Urinary bladder (tissue), 4 donors: ENCODE data around the gene TSEN54. TPM values are rescaled to one million over a fixed set of nuclear protein-coding genes. Genes with fewer than 3 reads are reported as not detected.

Experiments used
- DNase-seq: peaks from one replicate; pipeline ENCODE4 v3.0.0-alpha.2; 2015; ENCODE audit errors: extremely low spot score
- H3K27ac ChIP-seq: one replicate; pipeline ENCODE4 v1.5.1; 2013; ENCODE audit warnings: low read depth, mild to moderate bottlenecking, moderate library complexity
- H3K36me3 ChIP-seq: one replicate; pipeline ENCODE4 v1.6.1; 2013; ENCODE audit warnings: mild to moderate bottlenecking, moderate library complexity; ENCODE audit not compliant: insufficient read depth
- H3K4me1 ChIP-seq: one replicate; pipeline ENCODE4 v1.6.1; 2013; ENCODE audit warnings: mild to moderate bottlenecking, moderate library complexity; ENCODE audit not compliant: insufficient read depth
- H3K4me3 ChIP-seq: one replicate; pipeline ENCODE4 v1.5.1; 2013; ENCODE audit warnings: low read depth, low read length
- WGBS: extraction: QIAGEN DNeasy Blood & Tissue Kit; methylation state at CpG from one replicate; pipeline ENCODE4 v1.1.7; 2013; 5-methylcytosine and 5-hydroxymethylcytosine counted together
- polyA plus RNA-seq: library from polyadenylated mRNA; stranded (reverse); fragments of 200-250 nt; gene quantifications from one replicate; pipeline ENCODE4 v1.2.3, GENCODE V29; 2013
- total RNA-seq: library from RNA; depleted of rRNA; stranded (reverse); fragments of >200 nt; gene quantifications from one replicate; pipeline ENCODE4 v1.2.3, GENCODE V29; 2014
- donor health status: healthy with polysubstance abuse.
- donor health status: healthy.

TSEN54 gene
- total and polyA plus RNA-seq, 2 donors = 10.9 to 20.4 TPM

DNA sequence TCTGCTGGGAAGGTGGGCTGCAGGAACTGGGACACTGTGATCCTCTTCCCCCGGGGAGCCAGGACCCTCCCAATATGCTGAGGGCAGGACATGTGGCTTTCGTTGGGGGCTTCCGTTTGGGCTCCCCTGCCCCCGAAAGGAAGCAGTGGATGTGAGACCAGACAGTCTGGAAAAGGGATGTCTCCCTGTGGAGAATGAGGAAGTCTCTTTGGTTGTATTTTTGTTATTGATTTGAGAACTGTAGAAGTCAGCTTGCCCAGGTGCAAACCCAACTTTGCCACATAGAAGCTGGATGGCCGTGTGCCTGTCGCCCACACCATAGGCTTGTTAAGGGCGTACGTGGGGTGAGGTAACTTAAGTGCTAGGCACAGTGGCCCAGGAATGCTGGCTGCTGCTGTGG, 27.9 kb downstream of the TSEN54 start:
- 82% methylated on average over 8 of the region's 8 CpGs for WGBS
- DNase-seq = no peak
- H3K27ac ChIP-seq = no peak overlapping the region
- no peaks in the 10 kb centered on the region for H3K4me1 ChIP-seq
- H3K36me3 ChIP-seq = no peaks in the 10 kb centered on the region
- no peak overlapping the region for H3K4me3 ChIP-seq

DNA sequence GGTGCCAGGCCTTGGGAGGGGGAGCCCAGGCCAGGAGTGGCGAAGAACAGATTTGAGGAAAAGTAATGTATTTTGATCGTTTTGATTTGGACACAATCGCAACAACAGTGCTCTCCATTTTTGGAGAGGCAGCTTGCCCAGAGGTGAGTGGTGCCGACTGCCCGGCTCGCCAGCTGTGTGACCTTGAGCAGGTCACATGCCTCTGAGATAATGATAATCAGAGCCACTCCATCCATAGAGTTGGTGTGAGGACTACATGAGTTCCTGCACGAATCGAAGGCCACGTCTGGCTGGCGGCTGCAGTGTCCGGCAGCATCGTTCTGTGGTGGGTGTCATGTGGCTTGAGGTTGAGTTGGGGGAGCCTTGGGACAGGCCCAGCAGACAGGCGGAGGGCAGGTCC, 29.9 kb downstream of the TSEN54 start:
- Histone ChIP-seq H3K4me3 (no peak overlapping the region), H3K36me3 (no peaks in the 10 kb centered on the region), H3K4me1 (no peaks in the 10 kb centered on the region), H3K27ac (no peak overlapping the region)
- no peak for DNase-seq
- 94% methylated on average over 13 of the region's 13 CpGs for WGBS

DNA sequence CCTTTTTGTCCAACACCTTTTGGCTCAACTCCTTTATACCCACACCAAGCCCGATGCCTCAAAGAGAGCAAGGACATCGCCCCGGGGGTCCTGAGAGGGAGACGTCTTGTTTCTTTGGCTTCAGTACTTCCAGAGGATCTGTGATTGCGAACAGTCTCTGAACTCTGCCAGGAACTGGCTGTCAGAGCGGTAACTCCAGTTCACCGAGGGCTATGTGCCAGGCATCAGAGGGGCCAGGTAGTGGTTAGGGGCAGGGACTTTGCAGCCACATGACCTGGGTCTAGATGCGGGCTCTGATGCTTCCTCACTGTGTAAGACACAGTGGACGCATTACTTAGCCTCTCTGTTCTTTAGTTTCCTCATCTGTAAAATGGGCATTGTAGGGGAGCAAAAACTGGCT, 30.8 kb downstream of the TSEN54 start:
- no peak overlapping the region for H3K27ac ChIP-seq
- 93% methylated on average over 9 of the region's 9 CpGs for WGBS
- no peak overlapping the region for H3K4me3 ChIP-seq
- DNase-seq = no peak
- no peaks in the 10 kb centered on the region for H3K4me1 ChIP-seq
- no peaks in the 10 kb centered on the region for H3K36me3 ChIP-seq

DNA sequence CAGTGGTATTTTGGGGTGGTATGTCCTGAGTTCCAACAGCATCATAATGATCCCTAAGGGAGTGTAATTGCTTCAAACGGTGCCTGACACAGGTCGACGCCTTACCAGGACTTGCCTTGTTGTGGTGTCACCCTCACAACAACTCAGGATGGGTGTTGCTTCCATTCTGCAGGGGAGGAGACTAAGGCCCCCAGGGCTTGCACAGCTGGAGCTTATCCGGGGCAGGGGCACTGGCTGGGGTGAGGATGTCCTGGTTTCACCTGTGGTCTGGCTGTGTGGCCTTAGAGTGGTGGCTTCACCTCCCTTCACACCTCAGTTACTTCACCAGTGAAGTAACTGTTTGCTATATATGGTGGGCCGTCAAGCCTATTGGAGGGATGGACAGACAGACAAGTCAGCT, 32.5 kb downstream of the TSEN54 start:
- 77% methylated on average over 5 of the region's 5 CpGs for WGBS
- Histone ChIP-seq H3K4me3 (no peak overlapping the region), H3K4me1 (no peaks in the 10 kb centered on the region), H3K36me3 (no peaks in the 10 kb centered on the region), H3K27ac (no peak overlapping the region)
- no peak for DNase-seq

DNA sequence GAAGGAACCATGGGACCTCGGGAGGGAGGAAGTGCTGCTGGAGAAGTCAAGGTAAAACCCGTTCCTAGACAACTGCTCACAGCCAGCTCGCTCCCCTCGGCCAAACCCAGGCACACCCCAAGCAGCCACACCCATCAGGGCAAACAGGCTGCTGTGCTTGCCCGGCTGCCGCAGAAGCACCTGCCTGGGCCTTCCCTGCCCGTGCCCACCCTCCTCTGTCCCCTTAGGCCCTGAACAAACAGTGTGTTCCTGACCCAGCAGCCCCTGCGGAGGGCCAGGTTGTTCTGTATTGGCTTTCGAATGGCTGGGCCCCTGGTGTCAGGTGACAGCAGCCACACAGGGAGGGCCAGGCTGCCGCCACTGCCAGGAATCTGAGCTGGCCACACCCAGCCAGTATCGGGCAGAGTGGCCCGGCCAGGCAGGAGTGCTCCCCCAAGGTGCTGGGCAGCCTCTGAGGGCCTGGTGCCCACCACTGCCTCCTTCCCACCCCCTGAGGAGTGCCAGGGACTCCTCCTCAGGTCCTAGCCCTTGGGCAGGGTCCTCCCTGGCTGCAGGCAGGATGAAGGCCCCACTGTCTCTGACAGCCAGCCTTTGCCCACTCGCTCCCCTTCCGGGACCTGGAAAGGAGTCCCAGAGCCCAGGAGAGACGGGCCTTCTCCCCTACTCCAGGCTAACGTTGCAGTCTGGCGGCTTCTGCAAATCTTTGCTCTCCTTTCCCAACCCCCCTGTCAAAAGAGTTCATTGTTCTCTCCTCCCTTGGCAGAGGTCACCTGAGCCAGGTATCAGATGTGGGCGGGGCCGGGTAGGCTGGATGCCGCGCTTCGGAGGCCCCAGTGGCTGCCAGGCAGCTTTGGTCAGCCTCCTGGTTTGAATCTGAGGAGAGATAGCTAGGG, 33.2 kb downstream of the TSEN54 start:
- no peak overlapping the region for H3K4me3 ChIP-seq
- DNase-seq = peak; percentile 73
- 71% methylated on average over 22 of the region's 22 CpGs for WGBS
- H3K36me3 ChIP-seq = no peaks in the 10 kb centered on the region
- no peaks in the 10 kb centered on the region for H3K4me1 ChIP-seq
- H3K27ac ChIP-seq = peak overlapping the region; percentile 89

DNA sequence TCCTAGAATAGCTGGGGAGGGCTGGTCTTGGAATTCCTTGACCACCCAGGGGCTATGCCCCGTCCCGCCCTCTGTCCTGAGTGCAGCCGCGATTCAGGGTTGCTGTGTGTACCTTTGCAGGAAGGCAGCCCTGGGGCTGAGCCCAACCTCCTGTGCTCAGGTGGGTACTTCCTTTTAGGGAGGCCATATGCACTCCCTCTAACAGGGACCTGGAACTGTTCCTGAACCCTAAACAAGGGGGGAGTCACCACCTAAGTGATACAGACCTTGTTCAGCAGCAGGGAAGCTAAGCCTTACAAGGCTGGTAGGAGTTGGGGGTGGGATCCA, 33.8 kb downstream of the TSEN54 start:
- Histone ChIP-seq H3K36me3 (no peaks in the 10 kb centered on the region), H3K4me3 (no peak overlapping the region), H3K27ac (peak overlapping the region; percentile 24), H3K4me1 (no peaks in the 10 kb centered on the region)
- DNase-seq = no peak
- WGBS = 74% methylated on average over 4 of the region's 4 CpGs

DNA sequence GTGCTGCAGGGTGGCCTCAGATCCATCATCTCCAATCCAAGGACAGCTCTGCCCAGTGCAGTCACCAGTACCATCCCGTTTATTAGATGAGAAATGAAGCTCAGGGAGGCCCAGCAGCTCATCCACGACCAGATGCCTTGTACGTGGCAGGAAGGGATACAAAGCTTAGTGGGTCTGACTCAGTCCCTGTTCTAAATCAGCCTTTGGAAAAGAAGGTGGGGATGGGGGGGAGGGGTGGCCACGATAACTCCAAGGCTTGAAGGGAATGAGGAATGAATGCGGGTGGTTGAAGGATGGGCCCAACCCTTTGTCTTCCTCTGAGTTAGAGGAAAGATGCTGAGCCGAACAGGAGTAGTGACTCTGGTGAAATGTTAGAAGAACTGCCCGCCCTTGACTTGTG, 34.9 kb downstream of the TSEN54 start:
- WGBS = 81% methylated on average over 7 of the region's 7 CpGs
- no peak for DNase-seq
- Histone ChIP-seq H3K4me1 (no peaks in the 10 kb centered on the region), H3K27ac (no peak overlapping the region), H3K36me3 (no peaks in the 10 kb centered on the region), H3K4me3 (no peak overlapping the region)

DNA sequence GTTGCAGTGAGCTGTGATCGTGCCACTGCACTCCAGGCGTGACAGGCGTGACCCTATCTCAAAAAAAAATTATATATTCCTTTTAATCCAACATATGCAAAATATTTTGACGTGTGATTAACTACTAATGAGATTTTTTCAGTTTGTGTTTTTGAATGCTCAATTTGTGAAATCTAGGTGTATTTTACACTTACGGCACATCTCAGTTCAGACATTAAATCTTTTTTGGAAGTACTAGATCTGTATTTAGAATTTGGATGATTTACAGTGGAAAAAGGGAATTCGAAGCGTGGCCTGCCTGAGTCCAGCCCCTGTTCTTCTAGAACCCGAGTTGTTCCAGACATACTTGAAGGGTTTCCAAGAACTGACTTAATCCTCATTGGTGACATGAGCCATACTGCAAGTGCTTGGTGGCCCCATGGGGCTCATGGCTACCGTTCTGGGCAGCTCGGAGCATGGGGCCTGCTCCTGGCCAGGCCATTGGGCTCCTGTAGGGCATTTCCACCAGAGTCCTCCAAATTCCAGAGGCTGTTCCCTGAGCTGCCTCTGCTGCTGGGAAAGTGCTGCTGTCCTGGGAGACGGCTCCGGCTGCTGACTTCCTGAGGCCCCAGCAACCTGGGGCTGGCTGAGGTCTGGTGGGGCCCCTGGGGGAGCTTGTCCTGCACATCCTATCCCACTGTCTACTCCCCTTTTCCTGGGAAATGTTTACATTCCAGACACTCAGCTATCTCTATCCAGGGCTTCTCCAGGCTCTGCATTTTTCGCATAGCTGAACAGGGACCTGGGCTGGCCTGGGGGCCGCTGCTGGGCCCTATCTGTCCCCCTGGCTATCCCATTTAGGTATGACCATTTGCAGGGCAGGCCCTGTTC, 36.3 kb downstream of the TSEN54 start:
- DNase-seq = no peak
- Histone ChIP-seq H3K4me1 (no peaks in the 10 kb centered on the region), H3K27ac (no peak overlapping the region), H3K4me3 (no peak overlapping the region), H3K36me3 (no peaks in the 10 kb centered on the region)
- WGBS = 54% methylated on average over 14 of the region's 14 CpGs

DNA sequence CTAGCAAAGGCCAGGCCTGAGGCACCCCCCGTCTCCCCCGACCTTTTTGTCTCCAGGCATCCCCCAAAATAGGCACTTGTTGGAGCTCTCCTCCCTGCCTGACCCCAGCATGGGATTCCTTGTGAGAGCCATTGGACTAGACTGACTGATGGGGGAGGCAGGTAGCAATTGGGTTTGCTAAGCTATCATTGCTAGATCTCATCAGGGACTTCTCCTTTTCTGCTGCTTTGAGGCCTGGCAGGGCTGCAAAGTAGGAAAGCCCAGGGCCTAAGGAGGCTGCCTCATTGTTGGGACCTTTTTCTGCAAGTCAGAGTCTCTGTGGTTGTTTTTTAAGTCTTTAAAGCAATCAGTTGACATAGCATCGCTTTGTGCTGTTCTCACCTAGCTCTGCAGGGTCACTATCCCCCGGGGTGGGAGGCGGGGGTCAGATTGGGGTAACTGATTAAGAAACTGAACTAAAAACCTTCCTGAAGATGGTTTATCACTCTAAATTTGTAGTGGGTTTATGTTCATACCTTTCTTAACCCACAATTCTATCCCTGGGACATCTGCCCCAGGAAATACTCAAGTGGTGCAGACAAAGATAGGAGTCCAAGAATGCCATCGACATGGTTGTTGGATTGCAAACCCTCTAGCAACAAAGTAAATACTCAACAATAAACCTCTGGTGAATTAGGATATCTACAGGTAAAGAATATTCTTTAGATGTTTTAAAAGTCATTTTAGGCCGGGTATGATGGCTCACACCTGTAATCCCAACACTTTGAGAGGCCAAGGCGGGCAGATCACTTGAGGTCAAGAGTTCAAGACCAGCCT, 37.2 kb downstream of the TSEN54 start:
- WGBS = 76% methylated on average over 8 of the region's 8 CpGs
- H3K27ac ChIP-seq = no peak overlapping the region

DNA sequence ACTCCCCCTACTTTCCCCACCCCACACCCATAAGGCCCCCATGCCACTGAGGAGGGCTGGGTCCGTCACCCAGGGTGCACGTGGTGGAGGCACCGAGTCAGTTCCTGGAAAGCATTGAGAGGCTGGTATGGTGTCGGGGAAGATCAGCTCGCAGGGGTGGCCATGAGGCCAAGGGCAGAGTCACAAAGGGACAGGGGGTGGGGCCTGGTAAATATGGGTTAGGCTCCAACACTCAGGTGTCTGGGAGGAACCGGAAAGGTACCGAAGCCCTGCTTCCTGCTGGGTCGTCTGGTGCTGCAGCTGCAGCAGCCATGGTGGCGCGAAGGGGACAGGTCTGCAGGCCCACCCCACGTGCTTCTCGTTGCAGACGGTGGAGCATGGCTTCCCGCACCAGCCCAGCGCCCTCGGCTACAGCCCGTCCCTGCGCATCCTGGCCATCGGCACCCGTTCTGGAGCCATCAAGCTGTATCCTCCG, 39.4 kb downstream of the TSEN54 start:
- H3K36me3 ChIP-seq = no peaks in the 10 kb centered on the region
- WGBS = 95% methylated on average over 21 of the region's 21 CpGs
- no peak for DNase-seq
- no peak overlapping the region for H3K27ac ChIP-seq
- no peaks in the 10 kb centered on the region for H3K4me1 ChIP-seq
- H3K4me3 ChIP-seq = no peak overlapping the region

More for the DNA sequence above, 37.2 kb downstream of the TSEN54 start:
- no peaks in the 10 kb centered on the region for H3K4me1 ChIP-seq
- no peaks in the 10 kb centered on the region for H3K36me3 ChIP-seq
- no peak overlapping the region for H3K4me3 ChIP-seq
- no peak for DNase-seq

DNA sequence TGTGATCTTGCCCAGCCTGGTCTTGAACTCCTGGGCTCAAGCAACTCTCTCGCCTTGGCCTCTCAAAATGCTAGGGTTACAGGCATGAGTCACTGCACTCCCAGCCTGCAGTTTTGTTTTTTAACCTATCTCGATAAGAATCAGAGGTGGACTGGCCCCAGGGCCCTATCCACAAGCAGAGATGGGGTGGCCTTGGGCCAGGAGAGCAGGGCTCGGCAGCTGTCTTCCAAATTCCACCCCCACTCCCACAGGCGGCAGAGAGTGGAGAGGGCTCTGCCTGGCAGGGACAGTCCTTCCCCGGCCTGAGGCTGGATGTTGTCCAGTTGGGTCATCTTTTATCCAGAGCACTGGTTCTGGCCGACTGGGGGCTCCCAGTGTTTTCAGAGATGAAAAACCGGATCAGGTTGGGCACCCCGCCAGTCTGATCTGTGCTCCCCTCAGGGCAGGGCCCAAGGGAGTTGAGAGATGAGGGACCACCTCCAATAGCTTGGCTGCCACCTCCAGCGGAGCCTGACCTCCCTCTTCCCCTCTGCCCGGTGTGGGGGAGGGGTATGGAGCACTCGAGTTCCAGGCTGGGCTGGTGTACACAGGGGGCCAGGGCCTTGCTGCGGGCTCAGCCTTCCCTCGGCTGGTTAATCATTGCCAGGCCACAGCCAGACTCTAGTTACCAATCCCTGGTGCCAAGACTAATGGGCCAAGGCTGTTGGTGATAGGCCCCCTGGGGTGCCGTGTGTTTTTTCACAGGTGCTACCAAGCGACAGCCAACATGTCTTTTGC, 40.9 kb downstream of the TSEN54 start:
- DNase-seq = no peak
- 41% methylated on average over 15 of the region's 15 CpGs for WGBS
- Histone ChIP-seq H3K27ac (no peak overlapping the region), H3K4me1 (no peaks in the 10 kb centered on the region), H3K36me3 (no peaks in the 10 kb centered on the region), H3K4me3 (no peak overlapping the region)

DNA sequence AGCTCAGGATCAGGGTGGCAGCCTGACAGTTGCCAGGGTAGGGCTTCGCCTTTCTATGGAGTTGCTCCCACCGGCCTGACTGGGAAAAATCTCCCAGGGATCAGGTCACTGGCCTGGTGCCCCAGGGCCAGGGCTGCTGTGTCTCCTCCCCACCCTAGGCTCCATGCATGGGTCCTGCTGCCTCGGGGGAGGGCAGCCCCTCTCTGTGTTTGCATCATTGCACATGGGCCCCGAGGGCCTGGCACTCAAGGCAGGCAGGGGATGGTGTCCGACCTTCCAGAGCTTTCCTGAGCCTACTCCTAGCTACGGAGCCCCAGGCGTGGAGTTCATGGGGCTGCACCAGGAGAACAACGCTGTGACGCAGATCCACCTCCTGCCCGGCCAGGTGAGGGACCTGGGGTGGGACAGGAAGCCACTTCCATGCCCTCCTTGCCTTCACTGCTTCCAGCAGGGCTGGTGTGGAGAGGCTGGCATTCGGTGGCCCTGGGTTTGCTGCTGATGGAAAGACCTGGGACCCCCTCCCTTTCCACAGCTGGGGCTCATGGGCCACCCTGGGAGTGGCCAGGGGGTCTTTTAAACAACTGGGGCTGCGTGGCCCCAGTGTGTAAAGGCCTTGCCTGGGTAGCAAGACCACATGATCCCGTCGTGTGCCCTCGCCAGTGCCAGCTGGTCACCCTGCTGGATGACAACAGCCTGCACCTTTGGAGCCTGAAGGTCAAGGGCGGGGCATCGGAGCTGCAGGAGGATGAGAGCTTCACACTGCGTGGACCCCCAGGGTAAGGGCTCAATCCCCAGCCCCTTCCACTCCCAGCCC, 41.7 kb downstream of the TSEN54 start:
- H3K4me1 ChIP-seq = no peaks in the 10 kb centered on the region
- H3K4me3 ChIP-seq = no peak overlapping the region
- DNase-seq = no peak
- H3K27ac ChIP-seq = no peak overlapping the region
- WGBS = 88% methylated on average over 18 of the region's 18 CpGs
- no peaks in the 10 kb centered on the region for H3K36me3 ChIP-seq
